ENCODE data around the gene EN2. TPM values are rescaled to one million over a fixed set of nuclear protein-coding genes. Genes with fewer than 3 reads are reported as not detected.
"Not testable (repeated sequence)": the region's sequence is repeated elsewhere in the genome, so short reads cannot be mapped to it uniquely, and the experiment has no call there.

The EN2 gene
- total RNA-seq, 1 donor from 2014 or later = not detected

DNA sequence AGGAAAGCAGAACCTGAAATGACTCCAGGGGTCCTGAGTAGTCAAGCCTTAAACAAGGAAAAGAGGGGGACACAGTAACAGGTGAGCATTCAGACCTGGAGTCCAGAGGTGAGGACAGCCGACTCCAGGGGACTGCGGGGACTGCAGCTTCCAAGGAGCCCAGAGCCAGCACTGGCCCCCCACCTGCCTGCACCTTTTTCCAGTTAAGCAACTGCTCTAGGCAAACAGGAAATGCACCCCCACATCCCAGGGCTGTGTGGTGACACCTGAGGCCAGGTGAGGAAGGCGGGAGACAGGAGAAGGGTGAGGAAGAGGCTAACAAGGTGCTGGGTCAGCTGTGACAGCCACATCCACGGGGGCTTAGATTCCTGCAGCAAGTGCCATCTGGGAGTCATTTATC lies 20.1 kb upstream of the EN2 start:
- DNase-seq (ENCODE audit: low read depth) = no peak
- H3K4me3 ChIP-seq (ENCODE audit: low read depth, low read length) = no peak overlapping the region
- TF ChIP-seq, protein P1, sequence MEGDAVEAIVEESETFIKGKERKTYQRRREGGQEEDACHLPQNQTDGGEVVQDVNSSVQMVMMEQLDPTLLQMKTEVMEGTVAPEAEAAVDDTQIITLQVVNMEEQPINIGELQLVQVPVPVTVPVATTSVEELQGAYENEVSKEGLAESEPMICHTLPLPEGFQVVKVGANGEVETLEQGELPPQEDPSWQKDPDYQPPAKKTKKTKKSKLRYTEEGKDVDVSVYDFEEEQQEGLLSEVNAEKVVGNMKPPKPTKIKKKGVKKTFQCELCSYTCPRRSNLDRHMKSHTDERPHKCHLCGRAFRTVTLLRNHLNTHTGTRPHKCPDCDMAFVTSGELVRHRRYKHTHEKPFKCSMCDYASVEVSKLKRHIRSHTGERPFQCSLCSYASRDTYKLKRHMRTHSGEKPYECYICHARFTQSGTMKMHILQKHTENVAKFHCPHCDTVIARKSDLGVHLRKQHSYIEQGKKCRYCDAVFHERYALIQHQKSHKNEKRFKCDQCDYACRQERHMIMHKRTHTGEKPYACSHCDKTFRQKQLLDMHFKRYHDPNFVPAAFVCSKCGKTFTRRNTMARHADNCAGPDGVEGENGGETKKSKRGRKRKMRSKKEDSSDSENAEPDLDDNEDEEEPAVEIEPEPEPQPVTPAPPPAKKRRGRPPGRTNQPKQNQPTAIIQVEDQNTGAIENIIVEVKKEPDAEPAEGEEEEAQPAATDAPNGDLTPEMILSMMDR (conservative IDR thresholded peaks at IDR 0.05; ENCODE audit: low read depth, low read length) = no peak

DNA sequence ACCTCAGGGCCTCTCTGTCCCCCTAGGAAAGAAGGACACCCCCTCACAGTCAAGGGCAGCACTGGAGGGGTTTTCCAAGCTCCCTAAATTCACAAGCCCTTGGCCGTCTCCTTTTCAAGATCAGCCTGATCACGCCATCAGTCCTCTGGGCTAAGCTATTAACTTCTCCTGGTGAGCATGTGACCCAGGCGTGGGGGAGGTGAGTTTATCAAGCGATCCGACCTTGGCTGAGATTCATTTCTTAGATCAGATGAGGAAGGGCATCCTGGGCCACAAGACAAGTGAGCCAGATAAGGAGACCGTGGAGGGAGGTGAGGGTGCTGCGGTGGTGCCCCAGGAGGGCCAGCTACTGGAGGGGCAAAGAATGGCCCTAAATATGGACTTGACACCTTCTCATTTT lies 19.2 kb upstream of the EN2 start:
- no peak overlapping the region for H3K4me3 ChIP-seq (ENCODE audit: low read depth, low read length)
- no peak for DNase-seq (ENCODE audit: low read depth)
- TF ChIP-seq, protein P1 (conservative IDR thresholded peaks at IDR 0.05; ENCODE audit: low read depth, low read length) = no peak

DNA sequence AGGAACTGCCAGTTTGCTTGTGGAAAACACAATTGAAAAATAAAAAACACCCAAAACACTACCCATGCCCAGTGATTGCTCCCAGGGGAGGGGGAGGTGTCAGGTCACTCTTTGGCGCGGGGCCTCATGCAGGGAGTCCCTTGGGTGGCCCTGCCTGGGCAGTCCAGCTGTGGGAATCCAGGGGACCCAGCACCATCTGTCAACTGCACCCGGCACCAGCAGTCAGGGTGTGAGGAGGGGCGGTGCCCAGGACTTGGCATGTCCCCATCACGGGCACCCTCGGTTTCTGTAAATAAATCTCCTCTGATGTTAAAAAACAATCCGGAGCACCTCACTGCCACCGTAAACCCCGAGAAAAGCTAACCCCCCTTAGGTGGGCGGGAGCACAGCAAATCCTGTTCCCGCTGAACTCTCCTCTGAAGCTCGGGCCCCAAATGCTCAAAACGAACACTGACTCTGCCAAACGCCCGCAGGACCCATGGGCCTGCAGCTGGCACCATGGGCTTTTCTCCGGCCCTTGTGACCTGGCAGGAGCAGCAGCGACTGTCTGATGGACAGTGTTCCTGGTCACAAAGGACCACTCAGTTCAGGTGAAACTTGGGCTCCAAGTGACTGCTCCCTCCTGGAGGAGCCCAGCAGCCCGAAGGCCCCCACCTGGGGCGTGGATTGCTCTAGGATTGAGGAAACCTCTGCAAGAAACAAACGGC lies 18.5 kb upstream of the EN2 start:
- no peak overlapping the region for H3K4me3 ChIP-seq (ENCODE audit: low read depth, low read length)
- TF ChIP-seq, protein P1 (conservative IDR thresholded peaks at IDR 0.05; ENCODE audit: low read depth, low read length) = no peak
- DNase-seq (ENCODE audit: low read depth) = no peak

DNA sequence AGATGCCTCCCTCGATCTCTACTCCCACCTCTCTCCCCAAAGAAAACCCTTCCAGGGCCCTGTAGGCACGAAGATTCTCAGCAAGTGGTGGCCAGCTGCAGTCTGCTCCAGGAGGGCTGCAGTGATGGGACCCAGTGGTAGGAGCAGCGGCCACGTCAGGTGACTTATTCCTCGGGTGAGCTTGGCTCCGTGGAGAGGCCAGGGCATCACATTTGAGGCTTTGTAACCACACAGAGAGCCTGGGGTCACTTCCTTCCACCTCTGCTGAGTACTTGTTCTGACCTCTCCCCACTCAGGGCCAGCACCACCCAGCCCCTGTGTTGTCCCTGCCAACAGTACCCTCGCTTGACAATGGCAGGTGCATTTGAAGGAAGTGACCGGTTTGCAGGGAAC lies 17.9 kb upstream of the EN2 start:
- DNase-seq (ENCODE audit: low read depth) = no peak
- TF ChIP-seq, protein P1 (conservative IDR thresholded peaks at IDR 0.05; ENCODE audit: low read depth, low read length) = no peak
- H3K4me3 ChIP-seq (ENCODE audit: low read depth, low read length) = no peak overlapping the region

DNA sequence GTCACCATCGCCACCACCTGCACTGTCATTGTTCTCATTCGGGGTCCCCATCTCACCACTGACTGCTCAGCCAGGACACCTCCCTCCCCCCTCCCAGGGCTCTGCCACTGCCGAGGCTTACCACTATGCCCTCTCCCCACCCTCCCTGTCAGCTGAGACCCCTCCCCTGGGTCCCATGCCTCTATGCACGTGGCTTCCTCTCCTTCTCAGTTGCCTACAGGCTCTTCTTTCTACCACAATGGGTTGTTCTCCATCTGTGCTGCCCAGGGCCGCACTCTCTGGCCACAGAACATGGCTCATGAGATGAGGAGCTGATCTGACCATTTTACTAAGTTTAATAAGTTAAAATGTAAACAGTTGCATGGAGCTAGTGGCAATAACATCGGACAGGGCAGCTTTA lies 16.1 kb upstream of the EN2 start:
- no peak overlapping the region for H3K4me3 ChIP-seq (ENCODE audit: low read depth, low read length)
- TF ChIP-seq, protein P1 (conservative IDR thresholded peaks at IDR 0.05; ENCODE audit: low read depth, low read length) = no peak
- no peak for DNase-seq (ENCODE audit: low read depth)

DNA sequence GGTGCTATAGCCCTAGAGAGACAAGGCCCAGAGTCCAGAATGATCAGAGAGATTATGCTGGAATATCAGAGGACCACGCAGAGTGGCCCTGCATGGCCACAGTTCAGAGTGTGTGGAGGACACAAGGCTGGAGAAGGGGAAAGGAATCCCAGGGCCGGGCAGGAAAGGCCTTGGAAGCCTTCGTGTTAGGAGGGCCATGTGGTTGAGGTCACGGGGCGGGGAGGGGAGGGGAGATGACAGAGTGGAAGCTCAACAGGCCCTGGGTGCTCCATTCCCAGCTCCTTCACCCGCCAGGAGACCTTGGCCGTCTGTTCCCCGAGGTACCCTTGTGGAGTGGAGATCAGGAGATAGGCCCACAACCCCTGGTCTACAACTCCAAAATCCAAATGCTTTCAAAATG lies 13.2 kb upstream of the EN2 start:
- DNase-seq (ENCODE audit: low read depth) = no peak
- TF ChIP-seq, protein P1 (conservative IDR thresholded peaks at IDR 0.05; ENCODE audit: low read depth, low read length) = no peak
- H3K4me3 ChIP-seq (ENCODE audit: low read depth, low read length) = no peak overlapping the region

DNA sequence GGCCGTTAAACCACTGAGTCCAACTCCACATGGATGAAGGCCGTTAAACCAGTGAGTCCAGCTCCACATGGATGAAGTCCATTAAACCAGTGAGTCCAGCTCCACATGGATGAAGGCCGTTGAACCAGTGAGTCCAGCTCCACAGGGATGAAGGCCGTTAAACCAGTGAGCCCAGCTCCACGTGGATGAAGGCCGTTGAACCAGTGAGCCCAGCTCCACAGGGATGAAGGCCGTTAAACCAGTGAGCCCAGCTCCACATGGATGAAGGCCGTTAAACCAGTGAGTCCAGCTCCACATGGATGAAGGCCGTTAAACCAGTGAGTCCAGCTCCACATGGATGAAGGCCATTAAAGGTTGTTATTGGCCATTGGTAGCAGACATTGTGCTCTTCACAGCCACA lies 12.3 kb upstream of the EN2 start:
- not testable (repeated sequence) for H3K4me3 ChIP-seq (ENCODE audit: low read depth, low read length); DNase-seq (ENCODE audit: low read depth)
